A172 (cell line): ENCODE data around the gene PSMB7. TPM values are rescaled to one million over a fixed set of nuclear protein-coding genes. Genes with fewer than 3 reads are reported as not detected.

Experiments
- DNase-seq: peaks from one replicate; pipeline ENCODE4 v3.0.0-alpha.2; 2015; ENCODE audit warnings: low spot score
- total RNA-seq: library from RNA; depleted of rRNA; stranded (reverse); fragments of >200 nt; shearing (Covaris generic); gene quantifications from 2 replicates; pipeline ENCODE4 v1.2.3, GENCODE V29; 2014

Gene PSMB7
- total RNA-seq, 1 experiment from 2014 or later, result 609 TPM

DNA sequence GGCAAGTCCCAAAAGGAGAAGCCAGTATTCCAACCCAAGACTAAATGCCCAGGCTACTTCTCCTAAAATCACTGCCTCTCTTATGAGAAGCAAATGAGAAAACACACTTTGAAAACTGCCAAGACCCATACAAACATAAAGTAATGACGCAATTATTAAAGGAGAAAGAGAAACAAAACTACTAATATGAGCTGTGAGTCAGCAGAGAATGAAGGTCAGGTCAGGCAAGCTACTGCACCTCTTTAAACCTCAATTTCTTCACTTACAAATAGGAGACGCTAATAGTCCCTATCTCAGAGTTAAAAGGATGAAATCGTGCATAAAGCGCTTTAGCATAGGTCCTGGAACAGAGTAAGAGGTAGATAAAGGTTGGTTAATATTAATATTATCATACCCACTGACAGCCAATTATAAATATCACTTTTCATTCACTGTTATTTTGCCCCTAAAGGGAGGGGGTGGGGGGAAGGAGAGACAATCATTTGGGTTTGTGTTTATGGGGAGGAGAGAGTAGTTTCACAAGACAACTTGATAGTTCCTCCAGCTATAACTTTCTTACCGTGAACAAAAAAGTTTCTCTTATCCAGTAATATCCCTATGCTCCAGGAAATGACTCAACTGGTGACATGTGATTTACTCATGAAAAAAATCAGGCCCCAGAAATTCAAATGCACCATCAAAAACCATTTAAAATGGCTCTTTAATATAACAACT lies 3.6 kb downstream of the PSMB7 start:
- DNase-seq, result peak; percentile 72

DNA sequence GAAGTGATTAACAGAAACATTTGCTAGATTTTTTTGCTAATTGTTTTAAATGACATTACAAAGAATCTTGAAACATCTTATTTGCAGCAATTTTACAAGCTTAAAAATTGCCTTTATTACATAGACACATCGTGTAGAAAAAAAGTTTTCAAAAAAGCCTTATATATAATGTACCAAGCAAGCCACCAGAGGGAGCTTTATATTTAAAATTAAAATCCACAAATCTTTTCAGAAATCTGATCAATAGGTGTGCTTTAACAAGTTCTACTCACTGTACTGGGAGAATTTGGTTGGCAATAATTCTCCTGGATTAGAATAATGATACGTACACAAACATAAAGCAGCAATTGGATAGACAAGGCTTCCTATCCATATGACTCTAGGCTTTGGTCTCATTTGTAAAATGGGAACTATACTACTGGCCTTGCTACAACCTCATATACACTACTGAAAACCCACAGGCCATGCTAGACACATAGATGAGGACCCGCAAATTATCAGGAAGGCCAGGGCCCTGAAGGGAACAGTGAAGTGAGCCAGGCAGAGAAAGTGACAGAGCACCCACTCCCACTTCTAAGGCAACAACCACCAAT lies 4.8 kb downstream of the PSMB7 start:
- DNase-seq, result no peak

DNA sequence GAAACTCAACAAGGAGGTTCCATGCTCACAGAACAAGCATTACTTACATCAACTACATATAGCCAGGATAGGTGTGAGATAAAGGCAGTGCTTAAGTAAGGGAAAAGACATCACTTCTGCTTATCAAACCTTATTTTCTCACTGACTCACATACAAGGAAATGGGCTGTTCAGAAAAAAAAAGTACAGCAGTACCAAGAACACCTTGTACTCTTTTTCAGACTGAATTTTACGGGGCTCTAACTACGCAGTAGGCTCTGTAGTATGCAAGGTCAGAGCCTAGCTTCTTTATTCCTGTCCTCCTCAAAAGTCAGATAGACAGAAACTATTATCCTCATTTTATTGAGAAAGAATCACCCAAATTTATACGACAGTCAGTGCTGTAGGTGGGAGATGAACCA lies 5.8 kb downstream of the PSMB7 start:
- no peak for DNase-seq

DNA sequence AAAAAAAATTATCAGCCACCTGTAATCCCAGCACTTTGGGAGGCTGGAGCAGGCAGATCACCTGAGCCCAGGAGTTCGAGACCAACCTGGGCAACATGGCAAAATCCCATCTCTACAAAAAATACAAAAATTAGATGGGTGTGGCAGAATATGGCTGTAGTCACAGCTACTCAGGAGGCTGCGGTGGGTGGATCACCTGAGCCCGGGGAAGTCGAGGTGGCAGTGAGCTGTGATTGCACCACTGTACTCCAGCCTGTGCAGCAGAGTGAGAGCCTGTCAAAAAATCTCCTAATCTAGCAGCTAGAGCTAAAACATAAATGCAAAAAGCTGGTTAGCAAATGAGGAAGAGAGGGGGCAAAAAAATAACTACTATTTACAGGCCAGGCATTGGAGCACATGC lies 12.0 kb downstream of the PSMB7 start:
- no peak for DNase-seq

DNA sequence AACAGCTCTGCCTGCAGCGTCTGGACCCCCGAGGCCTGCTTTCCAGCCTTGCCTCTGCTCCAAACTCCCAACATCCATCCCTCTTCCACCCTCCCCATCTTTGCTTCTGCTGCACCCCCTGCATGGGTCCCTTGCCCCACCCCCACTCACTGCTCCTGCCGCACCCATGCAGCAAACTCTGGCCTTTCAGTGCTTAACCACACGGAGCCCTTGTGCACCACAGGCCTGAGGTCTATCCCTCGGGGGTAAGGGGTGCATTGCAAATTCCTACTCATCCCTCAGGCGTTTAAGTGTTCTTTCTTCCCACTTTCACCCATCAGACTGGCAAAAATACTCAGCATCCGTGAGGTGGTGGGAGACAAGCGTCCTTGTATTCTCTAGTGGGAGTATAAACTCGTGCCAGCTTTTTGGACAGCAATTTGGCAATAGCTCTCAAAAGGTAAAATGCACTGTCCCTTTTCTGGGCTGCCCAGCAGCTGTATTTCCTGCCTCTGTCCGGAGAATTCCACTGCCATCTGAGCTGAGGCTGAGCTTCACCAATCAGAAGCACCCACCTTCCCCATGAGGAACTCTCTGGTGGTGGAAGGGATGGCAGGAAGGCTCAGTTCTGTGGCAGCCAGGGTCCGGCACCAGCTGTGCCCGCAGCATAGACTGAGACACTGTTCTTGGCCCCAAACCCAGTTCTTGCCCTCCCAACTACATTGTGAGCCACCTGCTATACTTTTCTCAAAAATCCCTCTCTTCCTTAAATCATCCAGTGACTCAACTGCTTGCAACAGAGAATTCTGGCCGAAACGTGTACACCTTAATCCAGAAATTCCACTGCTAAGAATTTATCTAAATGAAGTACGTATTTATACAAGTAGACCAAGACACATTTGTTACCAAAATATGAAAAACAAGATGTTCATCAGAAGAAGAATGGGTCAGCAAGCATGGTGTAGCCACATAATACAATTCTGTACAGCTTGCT lies 15.0 kb downstream of the PSMB7 start:
- DNase-seq, result no peak

DNA sequence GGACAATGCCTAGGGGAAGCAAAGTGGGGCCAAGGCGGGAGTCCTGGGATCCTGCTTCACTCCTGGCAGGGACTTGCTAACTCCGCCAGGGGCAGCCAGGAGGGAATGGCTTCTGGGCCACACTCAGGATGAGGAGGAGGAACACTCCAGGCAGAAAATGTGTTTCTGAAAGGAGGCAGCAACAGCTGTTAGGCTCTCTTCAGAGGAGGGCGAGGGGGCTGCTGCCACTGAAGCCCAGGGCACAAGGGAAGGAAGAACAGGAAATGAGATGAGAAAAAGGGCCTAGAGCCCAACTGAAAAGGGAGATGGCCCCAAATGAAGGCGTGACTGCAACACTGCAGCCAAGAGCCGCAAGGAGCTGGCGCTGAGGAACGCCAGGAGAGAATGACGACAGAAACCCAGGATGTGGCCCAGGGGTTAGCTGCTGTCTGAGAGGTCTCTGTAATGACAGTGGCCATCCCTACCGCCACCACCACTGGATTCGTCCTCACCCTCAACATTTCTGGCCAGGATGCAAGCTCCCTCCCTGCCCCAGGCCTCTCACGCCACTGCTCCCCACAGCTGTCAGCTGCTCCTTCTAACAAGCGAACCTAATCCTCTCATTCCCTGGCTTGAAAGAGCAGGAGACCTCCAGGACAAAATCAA lies 15.8 kb downstream of the PSMB7 start:
- DNase-seq, result no peak

DNA sequence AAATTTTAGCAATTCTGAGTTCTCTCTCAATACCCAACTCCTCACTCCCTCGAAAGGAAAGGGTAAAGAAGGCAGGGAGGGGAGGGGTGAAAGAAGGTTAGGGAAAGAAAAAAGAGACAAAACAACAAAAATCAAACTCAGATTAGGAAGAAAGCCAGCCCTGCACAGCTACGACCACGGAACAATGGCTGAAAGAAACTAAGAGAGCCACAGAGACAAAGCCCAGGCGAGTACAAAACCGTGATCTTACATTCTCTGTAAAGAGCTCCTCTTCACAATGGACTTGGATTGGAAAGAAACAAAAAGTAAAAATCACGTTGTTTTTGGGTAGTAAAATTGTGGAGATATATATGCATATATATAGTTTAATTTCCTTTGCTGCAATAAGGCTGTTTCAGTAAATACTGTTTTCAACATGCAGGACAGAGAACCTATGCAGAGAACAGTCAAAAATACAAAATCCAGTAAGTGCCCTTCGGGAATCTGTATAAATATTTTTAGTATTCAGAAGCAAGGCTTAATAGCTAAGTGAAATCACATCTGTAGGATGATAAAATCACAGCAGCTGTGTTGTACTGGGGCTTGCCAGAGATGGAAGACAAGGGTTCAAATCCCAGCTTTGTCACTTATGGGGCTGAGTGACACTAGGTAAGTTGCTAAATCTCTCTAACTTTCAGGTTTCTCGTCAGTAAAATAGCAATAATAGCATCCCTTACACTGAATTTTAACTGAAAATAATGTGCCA lies 16.9 kb downstream of the PSMB7 start:
- DNase-seq, result no peak

DNA sequence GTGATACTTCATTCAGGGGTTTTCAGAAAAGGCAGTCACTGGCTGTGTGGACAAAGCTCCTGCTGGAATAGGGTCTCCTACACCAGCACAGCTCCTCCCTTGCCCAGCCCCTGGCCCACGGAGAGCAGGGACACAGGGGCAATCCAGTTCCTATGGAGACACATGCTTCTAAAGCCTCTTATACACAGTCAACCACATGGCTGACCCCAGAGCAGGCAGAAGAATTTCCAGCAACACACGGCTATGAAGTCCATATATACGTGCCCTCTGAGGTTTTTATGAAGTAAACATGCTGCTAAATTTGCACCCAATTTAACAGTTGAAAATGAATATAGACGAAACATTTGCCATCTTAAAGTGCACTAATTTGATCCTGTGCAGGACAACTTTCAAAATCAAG lies 19.4 kb downstream of the PSMB7 start:
- DNase-seq, result no peak

DNA sequence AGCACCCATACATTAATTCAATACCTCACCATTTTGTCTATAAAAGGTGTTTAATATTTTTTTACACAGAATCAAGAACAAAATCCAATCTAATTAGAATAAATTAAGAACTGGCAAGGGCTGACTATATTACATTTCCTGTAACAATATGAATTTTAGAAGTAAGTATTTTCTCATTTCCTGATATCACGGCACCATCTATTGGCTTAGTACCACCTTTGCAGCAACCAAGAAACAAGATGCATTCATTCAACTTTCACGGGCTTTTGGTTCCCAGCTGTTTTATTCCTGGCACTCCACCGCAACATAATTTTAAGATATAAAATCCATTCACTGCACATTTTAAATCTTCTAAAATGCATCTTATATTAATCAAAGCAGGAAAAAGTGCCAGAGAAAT lies 20.6 kb downstream of the PSMB7 start:
- no peak for DNase-seq

DNA sequence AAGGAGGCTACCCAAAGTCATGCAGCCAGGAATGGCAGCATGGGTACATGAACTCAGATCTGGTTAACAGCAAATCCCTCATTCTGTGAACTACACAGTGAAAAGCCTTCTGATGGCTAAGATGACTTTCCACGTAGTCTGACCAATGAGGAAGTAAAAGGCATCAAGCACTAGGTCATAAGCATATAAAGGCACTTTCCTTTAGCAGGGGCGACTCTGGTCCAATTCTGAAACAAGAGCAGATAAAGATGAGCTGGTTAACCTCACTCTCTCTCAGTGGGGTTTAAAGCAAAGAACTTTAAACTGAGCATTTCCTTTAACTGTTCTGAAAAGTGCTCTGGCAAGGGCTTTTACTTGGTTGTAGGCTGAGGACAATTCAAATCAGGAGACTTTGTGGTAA lies 21.1 kb downstream of the PSMB7 start:
- DNase-seq, result peak; percentile 21

DNA sequence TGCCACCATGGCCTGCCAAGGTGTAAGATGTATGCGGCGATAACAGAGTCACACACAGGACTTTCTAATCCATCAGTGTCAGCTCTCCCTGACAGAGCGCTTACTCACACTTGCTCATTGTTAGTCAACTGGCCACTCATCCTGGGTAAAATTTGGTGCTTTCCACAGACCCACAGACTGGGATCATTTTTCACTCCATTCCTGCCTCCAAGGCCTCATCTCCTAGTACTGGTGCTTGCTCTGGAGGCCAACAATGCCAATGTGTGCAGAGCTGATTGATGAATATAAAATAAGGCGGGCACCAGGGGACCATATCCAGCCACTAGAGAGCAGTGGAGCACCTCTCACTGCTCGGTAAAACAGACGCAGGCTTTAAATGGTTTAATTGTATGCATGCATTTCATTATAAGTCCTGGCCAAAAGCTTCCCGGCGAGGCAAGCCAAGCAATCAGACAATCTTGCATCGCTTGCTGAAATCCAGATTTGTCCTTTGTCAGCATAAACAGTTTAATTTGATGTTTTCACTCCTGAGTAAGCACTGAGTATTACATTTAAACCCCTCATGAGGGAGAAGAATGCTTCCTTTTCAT lies 22.3 kb downstream of the PSMB7 start:
- peak; percentile 99 for DNase-seq

DNA sequence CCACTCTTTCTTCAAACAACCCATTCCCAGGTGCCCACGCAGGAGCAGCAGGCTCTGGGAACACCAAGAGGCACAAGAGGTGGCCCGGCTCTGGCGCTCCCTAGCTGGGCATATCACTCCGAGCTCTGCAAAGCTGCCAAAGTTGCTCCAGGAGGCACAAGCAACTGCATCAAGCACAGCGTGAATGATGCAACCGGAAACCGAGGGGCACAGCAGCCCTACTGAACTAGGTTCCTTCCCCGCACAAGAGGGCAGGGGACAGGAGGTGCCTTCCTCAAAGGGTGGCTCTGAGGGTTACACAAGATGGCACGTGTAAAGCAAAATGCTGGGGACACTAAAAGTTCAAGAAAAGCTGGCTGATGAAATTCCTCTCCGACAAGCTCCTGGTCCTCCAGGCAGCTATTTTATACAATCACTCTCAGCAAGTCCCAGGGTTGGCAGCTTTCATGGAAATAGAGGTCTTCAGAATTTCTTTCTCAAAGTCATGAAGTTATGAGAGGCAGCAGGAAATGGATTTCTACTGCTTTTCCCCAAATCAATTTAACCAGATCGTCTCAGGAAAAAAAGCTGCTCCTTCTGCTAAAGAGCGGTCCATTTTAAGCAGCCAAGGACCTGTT lies 22.9 kb downstream of the PSMB7 start:
- peak; percentile 79 for DNase-seq

DNA sequence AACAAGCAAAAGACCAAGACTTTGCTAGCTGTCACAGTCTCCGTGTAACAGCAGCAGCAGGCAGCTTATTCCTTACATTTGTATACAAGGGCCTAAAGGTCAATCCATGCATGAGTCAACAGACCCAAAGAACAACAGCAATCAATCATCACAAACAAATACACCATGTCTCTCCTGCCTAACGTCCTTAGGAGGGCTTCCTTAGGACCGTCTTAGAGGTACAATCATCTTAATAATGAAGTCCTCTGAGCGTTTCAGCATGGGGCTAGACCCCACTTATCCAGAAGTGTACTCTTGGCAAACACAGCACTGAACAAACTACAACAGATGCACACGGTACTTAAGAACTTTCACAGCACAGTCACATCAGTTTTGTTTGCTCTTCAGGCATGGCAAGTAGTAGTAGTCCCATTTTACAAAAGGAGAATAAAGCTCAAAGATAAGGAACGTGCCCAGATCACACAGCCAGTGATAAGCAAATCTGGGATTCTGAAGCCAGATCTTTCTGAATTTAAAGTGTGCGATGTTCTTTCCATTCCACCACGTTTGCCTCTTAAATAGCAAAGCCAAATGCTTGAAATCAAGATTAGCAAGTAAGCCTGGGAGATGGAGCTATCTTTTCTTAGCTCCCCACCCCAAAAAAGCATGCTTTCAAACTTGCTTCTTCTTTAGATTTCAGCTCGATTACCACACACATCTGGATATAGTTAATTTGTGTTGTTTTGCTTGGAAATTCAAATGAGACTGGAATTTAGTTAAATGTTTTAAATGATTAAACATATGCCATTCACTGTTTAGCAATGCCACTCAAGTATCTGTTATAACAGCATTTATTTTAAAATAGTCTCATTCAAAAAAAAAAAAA lies 24.2 kb downstream of the PSMB7 start:
- peak; percentile 62 for DNase-seq

DNA sequence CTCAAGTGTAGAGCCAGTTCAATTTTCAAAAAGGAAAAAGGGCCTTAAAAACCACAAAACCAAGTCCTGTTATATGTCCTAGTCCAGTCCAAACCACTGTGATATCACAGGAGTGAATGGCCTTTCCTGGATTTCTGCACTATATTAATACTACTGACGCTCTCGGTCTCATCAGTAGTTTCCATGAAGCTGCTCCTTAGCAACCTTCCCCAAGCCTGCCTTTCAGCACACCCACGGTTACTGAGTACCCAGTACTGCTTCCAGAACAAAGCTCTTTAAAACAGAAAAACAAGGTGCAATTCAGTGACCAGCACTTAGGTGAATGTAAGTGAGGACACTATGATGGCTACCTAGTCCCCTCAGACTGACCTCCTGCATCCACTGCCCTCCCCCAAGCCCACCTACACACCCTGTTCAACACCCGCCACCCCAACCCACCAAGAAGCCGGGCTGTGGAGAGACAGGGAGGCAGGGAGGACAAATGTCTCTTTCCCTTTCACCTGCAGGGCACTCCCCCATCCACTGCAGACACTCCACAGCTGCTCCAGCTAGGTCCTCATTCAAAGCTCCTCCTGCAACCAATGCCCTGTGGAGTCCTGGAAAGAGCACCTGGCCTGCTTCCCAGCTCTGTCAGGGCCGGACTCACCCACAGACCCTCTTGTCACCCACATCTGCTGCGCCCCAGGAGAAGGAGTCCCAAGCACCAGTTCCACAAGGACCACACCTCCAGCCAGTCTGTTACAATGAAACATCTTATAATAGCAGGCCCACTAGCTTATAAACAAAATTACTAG lies 25.9 kb downstream of the PSMB7 start:
- DNase-seq, result no peak

DNA sequence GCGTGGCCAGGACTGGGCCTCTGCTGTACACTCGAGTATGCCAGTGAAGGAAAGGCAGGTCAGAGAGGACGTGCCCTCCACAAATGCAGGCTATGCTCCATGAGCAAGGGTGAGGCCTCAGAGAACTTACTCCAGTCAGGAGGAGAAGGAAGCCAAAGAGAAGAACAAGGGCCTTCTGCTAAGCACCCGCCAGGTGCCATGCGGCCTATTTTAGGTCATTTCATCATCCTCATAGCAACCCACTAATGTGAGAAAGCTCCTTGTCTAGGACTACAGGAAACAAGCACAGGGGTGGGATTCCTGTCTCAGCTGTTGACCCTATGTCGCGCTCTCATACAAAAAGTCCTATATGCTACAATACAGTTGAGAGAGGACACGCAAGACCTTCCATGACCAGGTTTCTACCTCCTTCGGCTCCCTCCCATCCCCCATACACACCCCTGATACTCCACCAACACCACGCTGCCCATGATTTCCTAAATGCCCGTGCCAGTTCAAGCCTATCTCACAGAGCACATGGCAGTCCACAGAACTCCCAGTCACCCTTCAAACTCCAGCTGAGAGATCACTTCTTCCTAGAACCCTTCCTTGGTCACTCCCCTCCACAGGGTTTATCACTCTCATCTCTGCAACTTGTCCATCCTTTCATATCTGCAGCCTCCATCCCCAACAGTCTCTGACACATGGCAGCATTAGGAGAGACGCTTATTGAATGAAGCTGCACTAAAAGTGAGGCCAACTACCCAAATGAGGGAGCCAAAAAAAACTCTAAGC lies 26.8 kb downstream of the PSMB7 start:
- DNase-seq, result no peak

DNA sequence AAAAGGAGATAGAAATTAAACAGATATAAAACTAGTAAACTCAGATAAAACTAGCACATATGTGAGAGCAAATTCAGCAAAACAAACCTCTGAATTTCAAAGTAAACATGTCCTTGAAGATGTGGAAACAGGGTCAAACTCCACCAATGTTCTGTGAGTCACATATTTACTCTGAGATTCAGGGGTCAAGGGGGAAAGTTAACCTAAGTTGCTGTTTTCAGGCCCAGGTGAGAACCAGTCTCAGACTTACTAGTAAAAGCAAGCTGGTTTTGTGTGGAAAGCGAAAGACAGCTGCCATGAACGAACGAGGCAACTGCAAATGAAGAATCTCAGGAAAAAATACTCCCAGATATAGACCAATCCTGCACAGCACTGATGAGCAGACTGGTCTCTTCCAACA lies 29.0 kb downstream of the PSMB7 start:
- no peak for DNase-seq

DNA sequence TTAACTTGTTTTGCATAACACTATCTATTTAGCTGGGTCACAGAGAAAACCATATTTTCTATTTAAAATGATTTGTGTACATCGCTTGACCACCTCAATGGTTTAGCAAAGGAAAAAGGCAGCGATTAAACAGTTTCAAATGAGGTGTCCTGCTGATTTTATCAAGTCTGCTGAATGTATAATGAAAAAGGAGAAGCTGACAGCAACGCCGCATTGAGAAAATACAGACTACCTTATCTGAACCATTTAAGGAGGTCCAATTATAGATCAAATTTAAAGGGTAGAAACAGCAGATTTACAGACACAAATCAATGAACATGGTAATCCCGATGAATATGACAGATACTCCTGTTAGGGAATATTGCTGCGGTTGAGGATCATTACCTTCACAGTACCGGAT lies 29.6 kb downstream of the PSMB7 start:
- no peak for DNase-seq

DNA sequence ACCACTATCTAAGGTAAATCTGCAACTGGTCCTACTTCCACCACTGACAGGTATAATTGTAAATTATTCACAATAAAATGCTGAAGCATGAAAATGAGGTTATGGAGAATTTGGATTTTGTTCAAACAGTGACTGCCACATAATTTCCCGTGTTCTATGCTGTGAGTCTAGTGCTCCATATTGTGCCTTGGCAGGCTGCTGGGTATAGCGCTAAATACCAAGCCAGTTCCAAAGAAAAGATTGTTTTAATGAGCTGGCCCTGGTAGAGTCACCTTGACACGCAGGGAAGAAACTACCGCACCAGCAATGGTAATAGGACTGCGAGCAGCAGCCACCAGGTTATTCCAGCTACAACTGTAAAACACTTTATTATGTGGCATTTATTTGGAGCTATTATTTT lies 30.4 kb downstream of the PSMB7 start:
- DNase-seq, result no peak
